Vein endothelial cell (primary cell): ENCODE measurements around the gene IL13RA1. TPM values are rescaled to one million over a fixed set of nuclear protein-coding genes. Genes with fewer than 3 reads are reported as not detected.

Experiments
- small RNA-seq: library from RNA; depleted of rRNA; stranded (forward); fragments of <200 nt; gene quantifications from one replicate; pipeline ENCODE3, GENCODE V24; 2012
- total RNA-seq: library from RNA; depleted of rRNA; stranded (reverse); fragments of >200 nt; gene quantifications from 2 replicates; pipeline ENCODE4 v1.2.3, GENCODE V29; 2012

IL13RA1 gene
- total RNA-seq, result 61.4 and 77.4 TPM in 2 replicates

DNA sequence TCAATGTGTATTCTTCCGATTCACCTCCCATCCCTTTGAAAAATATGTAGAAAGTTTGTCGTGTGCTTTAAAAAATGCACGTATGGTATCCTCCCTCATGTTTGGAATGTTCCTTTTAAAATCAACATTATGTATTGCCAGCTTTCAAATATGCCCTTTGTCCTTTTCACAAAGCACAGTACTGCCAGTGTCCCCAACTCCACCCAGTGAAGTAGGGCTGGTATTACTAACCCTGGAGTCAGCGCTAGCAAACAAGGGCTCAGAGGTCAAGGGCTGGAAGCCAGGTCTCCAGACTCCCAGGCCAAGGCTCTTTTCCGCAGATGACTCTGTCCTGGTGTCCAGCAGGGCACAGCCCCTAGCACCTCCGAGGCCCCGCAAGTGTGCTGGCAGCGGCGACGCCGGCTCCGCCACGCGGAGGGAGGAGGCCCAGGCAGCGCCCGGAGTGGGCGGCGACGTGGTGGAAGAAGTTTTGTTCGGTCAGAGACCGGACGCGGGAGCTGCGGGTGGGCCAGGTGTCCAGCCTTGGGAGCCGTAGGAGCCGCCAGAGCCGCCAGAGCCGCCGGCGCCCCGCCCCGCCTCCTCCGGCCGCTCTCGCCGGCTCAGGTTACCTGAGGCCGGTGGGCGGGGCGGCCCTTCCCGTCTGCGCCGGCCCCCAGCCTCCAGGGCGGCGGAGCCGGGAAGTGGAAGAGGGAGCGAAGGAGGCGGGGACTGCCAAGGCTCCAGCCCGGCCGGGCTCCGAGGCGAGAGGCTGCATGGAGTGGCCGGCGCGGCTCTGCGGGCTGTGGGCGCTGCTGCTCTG lies at the start of gene IL13RA1:
IL13RA1 (plus strand) TSS at position 720 of the 799 bp plus-strand sequence; CDS start at position 753, 33 bp downstream.

DNA sequence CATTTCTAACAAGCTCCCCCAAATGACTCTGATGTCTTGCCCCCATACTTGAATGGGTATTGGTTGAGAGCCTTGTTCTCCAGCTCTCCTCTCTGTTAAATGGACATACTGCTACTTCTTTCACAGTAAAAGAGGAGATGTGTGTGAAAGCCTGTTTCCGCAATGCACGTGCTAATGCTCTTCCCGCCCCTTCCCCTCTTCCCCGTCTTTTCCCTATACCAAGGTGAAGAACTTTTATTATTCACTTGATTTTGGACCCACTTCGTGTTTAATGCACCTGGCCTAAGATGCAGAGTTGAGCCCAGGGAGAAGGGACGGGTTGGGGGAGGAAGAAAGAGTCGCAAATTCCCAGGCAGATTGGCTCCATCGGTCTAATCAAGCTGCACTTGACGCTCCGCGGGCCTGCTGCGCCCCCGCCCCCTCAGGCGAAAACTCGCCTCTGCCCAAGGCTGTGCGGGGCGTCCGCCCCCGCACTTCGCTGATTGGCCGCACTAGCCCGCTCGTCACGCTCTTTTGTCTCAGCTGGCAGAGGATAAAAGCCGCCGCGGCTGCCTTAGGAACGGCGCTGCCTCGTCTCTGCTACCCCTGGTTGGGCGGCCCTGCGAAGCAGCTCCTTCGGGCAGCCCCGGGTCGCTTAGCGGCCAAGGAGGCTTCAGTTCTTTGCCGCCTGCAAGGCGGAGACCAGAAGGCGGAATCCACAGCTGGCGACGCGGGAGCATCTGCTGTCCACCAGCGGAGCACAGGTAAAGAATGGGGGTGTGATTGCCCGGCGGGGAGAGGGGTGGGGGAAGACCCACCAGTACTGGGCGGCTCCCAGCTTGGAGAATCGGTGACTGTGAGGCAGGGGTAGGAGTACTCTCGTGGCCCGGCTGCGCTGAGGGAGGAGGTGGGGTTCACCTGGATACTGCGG lies 96.1 kb downstream of the IL13RA1 start, which contains the start of gene ZCCHC12:
ZCCHC12 (plus strand) TSS at position 562 of the 910 bp plus-strand sequence. CDS start 1,421 bp downstream, outside the sequence.

Small RNA genes lying within 50 kb of the gene (small RNA-seq; reads per million reads assigned to genes)
- not detected for gene RF00566

Other genes with a start within 250 kb of the IL13RA1 start
- gene DOCK11, start 231.8 kb upstream of the IL13RA1 start, total RNA-seq, result 0.33 and 0.38 TPM in 2 replicates
- 0.33 TPM in 1 of 2 replicates, not detected in the other for gene ZCCHC12, start 96.2 kb downstream of the IL13RA1 start, total RNA-seq
- 11.3 and 15.7 TPM in 2 replicates for gene LONRF3, start 247.0 kb downstream of the IL13RA1 start, total RNA-seq